ENCODE data around the gene ACAA1.

DNA sequence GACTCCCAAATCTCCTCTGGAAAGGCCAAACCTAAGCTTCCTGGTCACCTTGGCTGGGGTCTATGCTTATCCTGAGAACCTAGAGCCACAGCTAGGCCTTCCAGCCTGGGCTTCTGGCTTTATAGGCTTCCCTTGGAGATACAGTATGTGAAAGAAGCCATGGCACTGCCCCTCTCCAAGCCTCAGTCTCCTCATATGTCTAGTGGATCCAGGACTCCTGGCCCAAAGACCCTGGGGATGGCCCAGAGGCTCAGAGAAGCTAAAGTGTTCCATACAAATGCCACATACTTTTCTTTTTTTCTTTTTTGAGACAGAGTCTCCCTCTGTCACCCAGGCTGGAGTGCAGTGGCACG is 8.6 kb downstream of the ACAA1 start:
- TF ChIP-seq YY1 (IDR thresholded peaks at IDR 0.05; ENCODE audit: insufficient read depth, insufficient read length) (no peak), ZNF274 (IDR thresholded peaks at IDR 0.05; ENCODE audit: low read depth, low read length) (no peak), SUZ12 (IDR thresholded peaks at IDR 0.05; ENCODE audit: extremely low read depth, insufficient read depth, insufficient read length) (no peak)
